ENCODE measurements around the gene CCDC24.

DNA sequence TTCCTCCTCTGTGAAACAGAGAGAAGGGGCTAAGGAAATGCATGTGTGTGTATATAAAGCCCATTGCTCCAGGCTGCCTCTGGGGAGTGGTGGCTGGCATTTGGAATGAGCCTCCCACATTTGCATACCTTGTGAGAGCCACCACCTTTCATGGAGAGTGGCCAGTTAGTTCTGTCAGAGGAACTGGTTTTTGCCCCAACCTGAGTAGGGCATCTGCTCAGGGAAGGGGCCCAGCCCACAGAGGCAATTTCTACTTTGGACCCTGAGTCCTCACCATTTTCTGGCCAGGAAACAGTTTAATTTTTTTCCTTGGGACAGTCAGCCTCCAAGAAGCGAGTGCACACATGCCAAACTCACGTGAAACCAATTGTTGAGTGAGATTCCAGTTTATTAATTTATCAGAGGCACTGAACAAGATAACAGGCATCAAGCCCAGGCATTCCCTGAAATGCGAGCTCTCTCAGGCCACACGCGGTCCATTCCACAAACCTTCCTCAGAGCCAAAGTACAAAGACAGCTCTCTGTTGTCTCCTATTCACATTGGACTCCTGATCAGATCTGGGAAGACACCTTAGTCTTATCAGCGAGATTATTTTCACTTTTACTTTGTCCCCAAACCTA is 40.9 kb downstream of the CCDC24 start:
- TF ChIP-seq POLR2AphosphoS5 (IDR thresholded peaks at IDR 0.05) (no peak), POLR2A (IDR thresholded peaks at IDR 0.05) (no peak)
- TF ChIP-seq, protein P1, sequence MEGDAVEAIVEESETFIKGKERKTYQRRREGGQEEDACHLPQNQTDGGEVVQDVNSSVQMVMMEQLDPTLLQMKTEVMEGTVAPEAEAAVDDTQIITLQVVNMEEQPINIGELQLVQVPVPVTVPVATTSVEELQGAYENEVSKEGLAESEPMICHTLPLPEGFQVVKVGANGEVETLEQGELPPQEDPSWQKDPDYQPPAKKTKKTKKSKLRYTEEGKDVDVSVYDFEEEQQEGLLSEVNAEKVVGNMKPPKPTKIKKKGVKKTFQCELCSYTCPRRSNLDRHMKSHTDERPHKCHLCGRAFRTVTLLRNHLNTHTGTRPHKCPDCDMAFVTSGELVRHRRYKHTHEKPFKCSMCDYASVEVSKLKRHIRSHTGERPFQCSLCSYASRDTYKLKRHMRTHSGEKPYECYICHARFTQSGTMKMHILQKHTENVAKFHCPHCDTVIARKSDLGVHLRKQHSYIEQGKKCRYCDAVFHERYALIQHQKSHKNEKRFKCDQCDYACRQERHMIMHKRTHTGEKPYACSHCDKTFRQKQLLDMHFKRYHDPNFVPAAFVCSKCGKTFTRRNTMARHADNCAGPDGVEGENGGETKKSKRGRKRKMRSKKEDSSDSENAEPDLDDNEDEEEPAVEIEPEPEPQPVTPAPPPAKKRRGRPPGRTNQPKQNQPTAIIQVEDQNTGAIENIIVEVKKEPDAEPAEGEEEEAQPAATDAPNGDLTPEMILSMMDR (IDR thresholded peaks at IDR 0.05) = no peak
